Adrenal gland (tissue), 12 donors: Measurements from ENCODE around the gene DCHS1. TPM values are rescaled to one million over a fixed set of nuclear protein-coding genes. Genes with fewer than 3 reads are reported as not detected.

Source experiments
- DNase-seq, 7 donors: peaks; one replicate each; pipeline ENCODE4 v3.0.0-alpha.2; 2019 to 2020
- H3K27ac ChIP-seq, 5 donors: fragments of 200-600 bp; sonication (generic) in 4 of 5; 1 replicate in 3 of 5; 2 replicates in 2 of 5; pipeline versions ENCODE4 v1.5.1 to v1.8.0; 2016 to 2020; ENCODE audit warnings: mild to moderate bottlenecking in 1 of 5
- H3K27me3 ChIP-seq: fragments of 200-600 bp; 2 replicates; pipeline ENCODE4 v1.8.0; 2021
- H3K36me3 ChIP-seq, 2 donors: fragments of 200-600 bp; replicated peaks in 1 of 2; 1 replicate in 1 of 2; 2 replicates in 1 of 2; pipeline versions ENCODE4 v1.5.1 to v1.8.0; 2018 to 2022
- H3K4me1 ChIP-seq, 2 donors: fragments of 200-600 bp; replicated peaks in 1 of 2; 1 replicate in 1 of 2; 2 replicates in 1 of 2; pipeline versions ENCODE4 v1.5.1 to v1.8.0; 2018 to 2021
- H3K4me3 ChIP-seq, 4 donors: fragments of 200-600 bp; sonication (generic) in 3 of 4; one replicate each; pipeline ENCODE4 v1.5.1; 2016 to 2018
- H3K9me3 ChIP-seq, 3 donors: fragments of 200-600 bp; sonication (generic) in 1 of 3; replicated peaks in 1 of 3; 1 replicate in 2 of 3; 2 replicates in 1 of 3; pipeline versions ENCODE4 v1.5.1 to v1.8.0; 2016 to 2021
- POLR2A ChIP-seq, 2 donors: fragments of 450-650 bp; IDR thresholded peaks; one replicate each; pipeline ENCODE4 v1.6.1; 2017; ENCODE audit warnings: antibody characterized with exemption in 2 of 2, mild to moderate bottlenecking in 2 of 2, moderate library complexity in 1 of 2
- WGBS, 4 donors: extraction: QIAGEN DNeasy Blood & Tissue Kit in 2 of 4; methylation state at CpG; one replicate each; pipeline versions ENCODE4 v1.1.5 to v1.1.7; 2013 to 2017; 5-methylcytosine and 5-hydroxymethylcytosine counted together
- intact Hi-C, 2 donors: fragments of 100-400 bp; cut with DNase I; formaldehyde crosslinking; loops; one replicate each; pipeline versions ENCODE4 v1.14.1 to v1.15.0; 2022 to 2023
- polyA plus RNA-seq, 3 donors: library from polyadenylated mRNA; stranded (reverse); fragments of 200-250 nt in 2 of 3; fragments of 350-450 nt in 1 of 3; fragmentation: Illumina TruSeq in 1 of 3; extraction: RNeasy Lipid Tissue Mini Kit (QIAGEN cat#74804) in 1 of 3; gene quantifications; one replicate each; pipeline ENCODE4 v1.2.3, GENCODE V29; 2013 to 2014
- total RNA-seq, 9 donors: library from RNA; depleted of rRNA in 4 of 9; stranded (reverse); fragments of >200 nt in 4 of 9; fragments of 120-200 nt in 1 of 9; fragmentation: NEBNext Ultra II Directional in 1 of 9; extraction: Animal tissue kit (Norgen Biotek cat#: 25700) in 1 of 9; gene quantifications; one replicate each; pipeline versions ENCODE4 v1.1.0 to v1.2.4, GENCODE V29; 2013 to 2023
- TF ChIP-seq, protein P1 (sequence below), 6 experiments: fragments of 450-650 bp in 4 of 6; fragments of 200-600 bp in 2 of 6; sonication (generic) in 1 of 6; IDR thresholded peaks; 1 replicate in 5 of 6; 2 replicates in 1 of 6; pipeline versions ENCODE4 v1.5.1 to v1.8.0; 2016 to 2021; ENCODE audit warnings: antibody characterized with exemption in 6 of 6, mild to moderate bottlenecking in 2 of 6, moderate library complexity in 1 of 6
- donor health status: healthy with polysubstance abuse.
- donor health status: Bipolar disorder and iron deficiency.
- donor health status: DM: yes; HTN: yes; CAD: no.
- donor health status: DM: no; HTN: no; CAD: no.
- donor health status: DM: no; HTN: no; CAD: no.
- donor health status: DM: yes; HTN: yes; CAD: no.

Gene DCHS1
- total and polyA plus RNA-seq, 12 donors, result 1.3 to 15.3 (median 11.3) TPM

DNA sequence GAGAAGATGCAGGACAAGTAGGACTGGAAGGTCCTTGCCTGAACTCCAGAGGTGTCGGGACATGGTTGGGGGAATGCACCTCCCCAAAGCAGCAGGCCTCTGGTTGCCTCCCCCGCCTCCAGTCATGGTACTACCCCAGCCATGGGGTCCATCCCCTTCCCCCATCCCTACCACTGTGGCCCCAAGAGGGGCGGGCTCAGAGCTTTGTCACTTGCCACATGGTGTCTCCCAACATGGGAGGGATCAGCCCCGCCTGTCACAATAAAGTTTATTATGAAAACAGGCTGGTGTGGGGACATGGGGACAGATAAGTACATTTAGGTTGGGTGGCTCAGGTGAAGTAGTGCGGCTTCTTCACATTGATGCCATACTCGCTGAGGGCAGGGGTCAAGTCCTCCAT, 45.0 kb downstream of the DCHS1 start:
- TF ChIP-seq, protein P1, sequence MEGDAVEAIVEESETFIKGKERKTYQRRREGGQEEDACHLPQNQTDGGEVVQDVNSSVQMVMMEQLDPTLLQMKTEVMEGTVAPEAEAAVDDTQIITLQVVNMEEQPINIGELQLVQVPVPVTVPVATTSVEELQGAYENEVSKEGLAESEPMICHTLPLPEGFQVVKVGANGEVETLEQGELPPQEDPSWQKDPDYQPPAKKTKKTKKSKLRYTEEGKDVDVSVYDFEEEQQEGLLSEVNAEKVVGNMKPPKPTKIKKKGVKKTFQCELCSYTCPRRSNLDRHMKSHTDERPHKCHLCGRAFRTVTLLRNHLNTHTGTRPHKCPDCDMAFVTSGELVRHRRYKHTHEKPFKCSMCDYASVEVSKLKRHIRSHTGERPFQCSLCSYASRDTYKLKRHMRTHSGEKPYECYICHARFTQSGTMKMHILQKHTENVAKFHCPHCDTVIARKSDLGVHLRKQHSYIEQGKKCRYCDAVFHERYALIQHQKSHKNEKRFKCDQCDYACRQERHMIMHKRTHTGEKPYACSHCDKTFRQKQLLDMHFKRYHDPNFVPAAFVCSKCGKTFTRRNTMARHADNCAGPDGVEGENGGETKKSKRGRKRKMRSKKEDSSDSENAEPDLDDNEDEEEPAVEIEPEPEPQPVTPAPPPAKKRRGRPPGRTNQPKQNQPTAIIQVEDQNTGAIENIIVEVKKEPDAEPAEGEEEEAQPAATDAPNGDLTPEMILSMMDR (IDR thresholded peaks at IDR 0.05), result no peak
- TF ChIP-seq POLR2A (IDR thresholded peaks at IDR 0.05), result no peak
- Histone ChIP-seq H3K4me3 (no peak overlapping the region), H3K27me3 (no peaks in the 10 kb centered on the region), H3K36me3 (peaks cover 0 to 47% of the 10 kb centered on the region in 2 donors), H3K4me1 (peaks cover 32 to 46% of the 10 kb centered on the region in 2 donors), H3K27ac (peak overlapping the region in 3 of 5 donors; percentile 95 to 99 (median 96)), H3K9me3 (no peaks in the 10 kb centered on the region)
- 75 to 95% (median 92%) methylated on average over 4 to 6 of the region's 6 CpGs for WGBS, 4 donors
- intact Hi-C loops, result no loop called here
- peak in 4 of 7 donors; percentile 25 to 54 (median 30) for DNase-seq

DNA sequence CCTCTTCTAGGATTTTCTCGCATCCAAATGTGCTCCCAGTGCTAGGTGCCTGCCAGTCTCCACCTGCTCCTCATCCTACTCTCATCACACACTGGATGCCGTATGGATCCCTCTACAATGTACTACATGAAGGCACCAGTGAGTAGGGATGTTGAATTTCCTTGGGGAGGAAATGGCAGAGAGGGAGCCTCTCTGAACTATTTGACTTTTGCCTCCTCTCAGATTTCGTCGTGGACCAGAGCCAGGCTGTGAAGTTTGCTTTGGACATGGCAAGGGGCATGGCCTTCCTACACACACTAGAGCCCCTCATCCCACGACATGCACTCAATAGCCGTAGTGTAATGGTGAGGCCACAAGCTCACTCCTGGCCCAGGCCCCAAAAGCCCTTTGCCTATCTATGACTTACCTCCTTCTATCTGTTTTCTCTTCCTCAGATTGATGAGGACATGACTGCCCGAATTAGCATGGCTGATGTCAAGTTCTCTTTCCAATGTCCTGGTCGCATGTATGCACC, 46.0 kb downstream of the DCHS1 start:
- H3K9me3 ChIP-seq, result no peaks in the 10 kb centered on the region
- DNase-seq, result peak in 1 of 7 donors; percentile 24
- intact Hi-C loops, result loop anchor here in 1 of 2 donors (10.0 kb wide), 1 partner anchor 75 kb away; no protein-coding TSS in a partner anchor
- peak overlapping the region in 1 of 5 donors; percentile 89 for H3K27ac ChIP-seq
- no peak overlapping the region for H3K4me3 ChIP-seq
- H3K36me3 ChIP-seq, result peaks cover 0 to 37% of the 10 kb centered on the region in 2 donors
- no peak for TF ChIP-seq POLR2A (IDR thresholded peaks at IDR 0.05)
- TF ChIP-seq, protein P1 (IDR thresholded peaks at IDR 0.05), result no peak
- no peaks in the 10 kb centered on the region for H3K27me3 ChIP-seq
- peaks cover 37 to 57% of the 10 kb centered on the region in 2 donors for H3K4me1 ChIP-seq
- 79 to 88% (median 83%) methylated on average over 8 of the region's 8 CpGs for WGBS, 4 donors

DNA sequence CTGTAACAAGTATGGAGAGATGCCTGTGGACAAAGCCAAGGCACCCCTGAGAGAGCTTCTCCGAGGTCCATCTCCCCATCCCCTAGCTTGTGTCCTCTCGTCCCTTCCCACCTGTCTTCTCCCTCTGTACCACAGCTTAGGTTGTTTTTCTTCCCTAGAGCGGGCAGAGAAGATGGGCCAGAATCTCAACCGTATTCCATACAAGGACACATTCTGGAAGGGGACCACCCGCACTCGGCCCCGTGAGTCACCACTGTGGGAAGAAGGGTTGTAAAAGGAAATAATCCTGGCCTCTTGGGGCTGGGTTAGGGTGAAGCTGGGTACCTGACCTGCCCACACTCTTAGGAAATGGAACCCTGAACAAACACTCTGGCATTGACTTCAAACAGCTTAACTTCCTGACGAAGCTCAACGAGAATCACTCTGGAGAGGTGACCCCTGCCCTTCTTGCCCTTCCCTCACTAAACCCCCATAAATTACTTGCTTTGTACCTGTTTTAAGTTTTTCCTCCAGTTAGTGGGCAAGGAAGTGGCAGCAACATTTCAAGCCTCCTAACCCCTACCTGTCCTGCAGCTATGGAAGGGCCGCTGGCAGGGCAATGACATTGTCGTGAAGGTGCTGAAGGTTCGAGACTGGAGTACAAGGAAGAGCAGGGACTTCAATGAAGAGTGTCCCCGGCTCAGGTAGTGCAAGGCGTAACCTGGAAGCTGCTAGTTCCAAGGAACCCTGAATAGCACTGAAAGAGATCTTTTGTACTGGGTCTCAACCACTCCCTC, 46.7 kb downstream of the DCHS1 start:
- Histone ChIP-seq H3K36me3 (peaks cover 0 to 37% of the 10 kb centered on the region in 2 donors), H3K9me3 (no peaks in the 10 kb centered on the region), H3K4me1 (peaks cover 37 to 59% of the 10 kb centered on the region in 2 donors), H3K4me3 (no peak overlapping the region), H3K27ac (peak overlapping the region in 1 of 5 donors; percentile 89), H3K27me3 (no peaks in the 10 kb centered on the region)
- intact Hi-C loops, result loop anchor here in 1 of 2 donors (10.0 kb wide), 1 partner anchor 74 kb away; no protein-coding TSS in a partner anchor
- peak in 2 of 7 donors; percentile 24 to 47 for DNase-seq
- TF ChIP-seq POLR2A (IDR thresholded peaks at IDR 0.05), result no peak
- TF ChIP-seq, protein P1 (IDR thresholded peaks at IDR 0.05), result no peak
- 83 to 86% (median 85%) methylated on average over 14 of the region's 14 CpGs for WGBS, 4 donors

DNA sequence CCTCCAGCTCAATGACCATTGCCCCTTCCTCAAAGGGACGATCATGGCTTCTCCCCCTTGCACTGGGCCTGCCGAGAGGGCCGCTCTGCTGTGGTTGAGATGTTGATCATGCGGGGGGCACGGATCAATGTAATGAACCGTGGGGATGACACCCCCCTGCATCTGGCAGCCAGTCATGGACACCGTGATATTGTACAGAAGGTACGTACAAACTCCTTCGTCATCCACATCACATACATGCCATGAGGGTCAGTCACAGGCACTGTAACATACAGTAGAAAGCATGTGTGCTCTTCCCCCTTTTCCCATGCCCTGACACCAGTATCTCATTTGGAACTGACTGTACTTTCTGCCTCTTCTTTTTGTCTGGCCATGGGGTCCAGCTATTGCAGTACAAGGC, 47.6 kb downstream of the DCHS1 start:
- Histone ChIP-seq H3K27ac (peak overlapping the region in 2 of 5 donors; percentile 89 to 90), H3K9me3 (no peaks in the 10 kb centered on the region), H3K4me1 (peaks cover 34 to 53% of the 10 kb centered on the region in 2 donors), H3K4me3 (no peak overlapping the region), H3K36me3 (peaks cover 0 to 37% of the 10 kb centered on the region in 2 donors), H3K27me3 (no peaks in the 10 kb centered on the region)
- intact Hi-C loops, result loop anchor here in 1 of 2 donors (10.0 kb wide), 1 partner anchor 73 kb away; no protein-coding TSS in a partner anchor
- DNase-seq, result peak in 3 of 7 donors; percentile 13 to 58 (median 26)
- TF ChIP-seq POLR2A (IDR thresholded peaks at IDR 0.05), result no peak
- TF ChIP-seq, protein P1 (IDR thresholded peaks at IDR 0.05), result no peak
- 88 to 93% (median 91%) methylated on average over 9 of the region's 9 CpGs for WGBS, 4 donors
